Smooth muscle cell (in vitro differentiated cells): Measurements from ENCODE around the gene GRM3. TPM values are rescaled to one million over a fixed set of nuclear protein-coding genes. Genes with fewer than 3 reads are reported as not detected.

Source experiments
- DNase-seq: peaks from one replicate; lab custom pipeline; 2025; ENCODE audit not compliant: unreplicated experiment; lab: John Stamatoyannopoulos, UW
- H2AFZ ChIP-seq: fragments of 200-600 bp; sonication (generic); 2 replicates; pipeline ENCODE4 v1.6.0; 2016; ENCODE audit warnings: antibody characterized with exemption, low read depth, mild to moderate bottlenecking
- H3F3A ChIP-seq: fragments of 200-600 bp; sonication (generic); 2 replicates; pipeline ENCODE4 v1.6.0; 2017; ENCODE audit warnings: antibody characterized with exemption, low read depth
- H3K27ac ChIP-seq: fragments of 200-600 bp; sonication (generic); 2 replicates; pipeline ENCODE4 v1.5.1; 2016; ENCODE audit warnings: low read depth, mild to moderate bottlenecking
- H3K27me3 ChIP-seq: fragments of 200-600 bp; sonication (generic); 2 replicates; pipeline ENCODE4 v1.6.1; 2016; ENCODE audit warnings: low read depth, mild to moderate bottlenecking
- H3K36me3 ChIP-seq: fragments of 200-600 bp; sonication (generic); 2 replicates; pipeline ENCODE4 v1.5.1; 2016; ENCODE audit warnings: low read depth
- H3K4me1 ChIP-seq: fragments of 200-600 bp; sonication (generic); 2 replicates; pipeline ENCODE4 v1.5.1; 2016; ENCODE audit warnings: low read depth
- H3K4me2 ChIP-seq: fragments of 200-600 bp; sonication (generic); 2 replicates; pipeline ENCODE4 v1.6.0; 2016; ENCODE audit warnings: mild to moderate bottlenecking
- H3K4me3 ChIP-seq: fragments of 200-600 bp; sonication (generic); 2 replicates; pipeline ENCODE4 v1.5.1; 2016; ENCODE audit warnings: mild to moderate bottlenecking
- H3K79me2 ChIP-seq: fragments of 200-600 bp; sonication (generic); 2 replicates; pipeline ENCODE4 v1.6.0; 2016; ENCODE audit warnings: low read depth, mild to moderate bottlenecking
- H3K9ac ChIP-seq: fragments of 200-600 bp; sonication (generic); 2 replicates; pipeline ENCODE4 v1.6.0; 2016; ENCODE audit warnings: low read depth
- H3K9me3 ChIP-seq: fragments of 200-600 bp; sonication (generic); replicated peaks from 2 replicates; pipeline ENCODE4 v1.5.1; 2016; ENCODE audit warnings: low read depth
- H4K20me1 ChIP-seq: fragments of 200-600 bp; sonication (generic); 2 replicates; pipeline ENCODE4 v1.6.0; 2016; ENCODE audit warnings: low read depth
- WGBS: methylation state at CpG from one replicate; pipeline ENCODE4 v1.1.7; 2016; ENCODE audit warnings: low lambda C conversion rate; 5-methylcytosine and 5-hydroxymethylcytosine counted together
- polyA plus RNA-seq: library from polyadenylated mRNA; unstranded; fragments of >200 nt; fragmentation: Nextera tagmentation; extraction: Ambion mirVana; gene quantifications from 2 replicates; pipeline ENCODE4 v1.2.1, GENCODE V29; 2016
- total RNA-seq: library from RNA; depleted of rRNA; stranded (reverse); fragments of >200 nt; gene quantifications from 2 replicates; pipeline ENCODE4 v1.2.3, GENCODE V29; 2014
- TF ChIP-seq, protein P1 (sequence below): fragments of 200-600 bp; sonication (generic); IDR thresholded peaks from 2 replicates; pipeline ENCODE4 v1.5.1; 2017; ENCODE audit warnings: borderline replicate concordance, mild to moderate bottlenecking, antibody characterized with exemption; ENCODE audit not compliant: insufficient read depth, poor library complexity, severe bottlenecking

GRM3 gene
- total and polyA plus RNA-seq, 2 experiments from 2014 or later: 0.35 TPM; not detected in 1

DNA sequence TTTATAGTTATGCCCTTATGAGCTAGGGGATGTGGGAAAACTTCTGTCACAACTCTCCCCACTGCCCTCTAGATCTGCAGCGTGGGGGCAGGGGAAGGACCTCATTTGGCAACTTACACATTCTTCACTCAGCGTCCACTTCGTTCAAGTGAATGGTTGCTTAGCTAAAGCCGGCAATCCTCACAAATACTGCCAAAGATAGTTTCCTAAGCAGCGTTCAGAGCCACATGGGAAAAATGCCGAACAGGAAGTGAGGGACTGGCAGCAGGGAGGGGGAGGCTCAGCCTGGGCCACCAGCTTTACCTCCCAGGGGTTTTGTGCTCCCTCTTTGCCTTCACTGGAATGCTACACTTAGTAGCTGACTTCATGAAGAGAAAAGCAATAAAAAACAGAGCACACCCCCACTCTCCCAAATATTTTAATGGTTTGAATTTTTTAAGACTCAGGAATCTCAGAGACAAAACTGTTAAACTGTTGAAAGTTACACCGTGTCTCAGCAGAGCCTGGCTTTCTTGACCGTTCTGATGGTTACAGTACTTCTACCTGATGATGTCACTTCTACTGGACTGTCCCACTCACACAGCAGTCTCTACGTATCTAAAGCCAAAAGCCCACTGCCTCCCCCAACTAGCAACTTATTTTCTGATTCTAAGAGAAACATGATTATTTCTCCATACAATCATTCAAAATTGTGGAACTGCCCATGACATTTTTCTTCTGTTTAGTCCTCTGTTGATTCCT, 10.4 kb downstream of the GRM3 start:
- Histone ChIP-seq H3F3A (no peaks in the 10 kb centered on the region), H3K9ac (no peak overlapping the region), H3K36me3 (no peaks in the 10 kb centered on the region), H3K4me1 (no peaks in the 10 kb centered on the region), H3K4me2 (peak overlapping the region; percentile 11), H3K27ac (no peak overlapping the region), H3K79me2 (no peaks in the 10 kb centered on the region), H2AFZ (peak overlapping the region; percentile 31), H3K4me3 (no peak overlapping the region), H3K9me3 (no peaks in the 10 kb centered on the region), H4K20me1 (no peaks in the 10 kb centered on the region), H3K27me3 (peaks cover 7% of the 10 kb centered on the region)
- no peak for DNase-seq
- TF ChIP-seq, protein P1, sequence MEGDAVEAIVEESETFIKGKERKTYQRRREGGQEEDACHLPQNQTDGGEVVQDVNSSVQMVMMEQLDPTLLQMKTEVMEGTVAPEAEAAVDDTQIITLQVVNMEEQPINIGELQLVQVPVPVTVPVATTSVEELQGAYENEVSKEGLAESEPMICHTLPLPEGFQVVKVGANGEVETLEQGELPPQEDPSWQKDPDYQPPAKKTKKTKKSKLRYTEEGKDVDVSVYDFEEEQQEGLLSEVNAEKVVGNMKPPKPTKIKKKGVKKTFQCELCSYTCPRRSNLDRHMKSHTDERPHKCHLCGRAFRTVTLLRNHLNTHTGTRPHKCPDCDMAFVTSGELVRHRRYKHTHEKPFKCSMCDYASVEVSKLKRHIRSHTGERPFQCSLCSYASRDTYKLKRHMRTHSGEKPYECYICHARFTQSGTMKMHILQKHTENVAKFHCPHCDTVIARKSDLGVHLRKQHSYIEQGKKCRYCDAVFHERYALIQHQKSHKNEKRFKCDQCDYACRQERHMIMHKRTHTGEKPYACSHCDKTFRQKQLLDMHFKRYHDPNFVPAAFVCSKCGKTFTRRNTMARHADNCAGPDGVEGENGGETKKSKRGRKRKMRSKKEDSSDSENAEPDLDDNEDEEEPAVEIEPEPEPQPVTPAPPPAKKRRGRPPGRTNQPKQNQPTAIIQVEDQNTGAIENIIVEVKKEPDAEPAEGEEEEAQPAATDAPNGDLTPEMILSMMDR: no peak
- 58% methylated on average over 9 of the region's 9 CpGs for WGBS

DNA sequence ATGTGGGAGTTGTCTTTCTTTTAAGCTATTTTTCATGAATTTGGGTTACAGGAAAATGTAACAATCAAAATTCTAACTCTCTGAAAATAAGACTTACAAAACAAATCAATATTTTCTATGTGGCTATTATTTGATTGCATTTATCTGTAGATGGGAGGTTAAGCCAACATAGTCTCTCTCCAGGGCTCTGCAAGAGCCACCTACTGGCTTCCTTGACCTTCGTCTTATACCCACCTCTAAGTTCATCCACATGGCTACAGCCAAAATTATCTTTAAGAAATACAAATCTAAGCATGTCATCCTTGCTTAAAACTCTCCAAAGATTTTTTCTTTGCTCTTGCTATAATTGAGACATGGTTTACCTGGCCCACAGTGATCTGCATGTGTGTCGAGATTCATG, 14.2 kb downstream of the GRM3 start:
- H3K4me2 ChIP-seq: no peak overlapping the region
- no peak overlapping the region for H2AFZ ChIP-seq
- no peaks in the 10 kb centered on the region for H4K20me1 ChIP-seq
- no peak overlapping the region for H3K9ac ChIP-seq
- TF ChIP-seq, protein P1: no peak
- H3K36me3 ChIP-seq: no peaks in the 10 kb centered on the region
- H3K9me3 ChIP-seq: no peaks in the 10 kb centered on the region
- H3K27ac ChIP-seq: no peak overlapping the region
- H3K79me2 ChIP-seq: no peaks in the 10 kb centered on the region
- no peaks in the 10 kb centered on the region for H3F3A ChIP-seq
- peaks cover 3% of the 10 kb centered on the region for H3K27me3 ChIP-seq
- no peak for DNase-seq
- 84% methylated on average over 2 of the region's 2 CpGs for WGBS
- H3K4me1 ChIP-seq: no peaks in the 10 kb centered on the region
- H3K4me3 ChIP-seq: no peak overlapping the region

DNA sequence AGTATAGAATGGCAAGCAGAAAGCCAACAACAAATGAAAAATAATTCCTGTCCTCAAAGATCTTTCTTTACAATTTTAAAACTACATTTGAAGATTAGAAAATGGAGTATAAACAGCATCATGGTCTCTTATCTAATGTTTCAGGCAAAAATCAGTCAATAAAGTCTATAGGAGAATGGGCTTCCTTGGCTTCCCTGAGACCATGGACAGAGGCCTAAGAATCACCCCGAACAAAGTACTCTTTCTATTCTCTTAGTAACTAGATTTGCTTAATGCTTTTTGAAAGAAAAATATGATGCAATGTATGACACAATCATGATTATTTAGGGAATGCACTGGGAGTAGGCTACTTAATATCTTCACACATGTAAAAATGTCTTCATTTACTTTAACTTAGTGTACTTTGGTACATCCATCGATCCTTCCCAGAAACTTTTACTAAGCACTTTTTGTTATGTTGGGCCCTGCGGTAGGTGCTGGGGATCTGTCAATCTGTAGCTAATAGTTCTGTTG, 17.3 kb downstream of the GRM3 start:
- Histone ChIP-seq H3K36me3 (no peaks in the 10 kb centered on the region), H3K9ac (no peak overlapping the region), H3K9me3 (no peaks in the 10 kb centered on the region), H3K27me3 (peaks cover 3% of the 10 kb centered on the region), H3K4me2 (no peak overlapping the region), H3K4me3 (no peak overlapping the region), H2AFZ (no peak overlapping the region), H3F3A (no peaks in the 10 kb centered on the region), H3K79me2 (no peaks in the 10 kb centered on the region), H3K4me1 (no peaks in the 10 kb centered on the region), H3K27ac (no peak overlapping the region), H4K20me1 (no peaks in the 10 kb centered on the region)
- no peak for DNase-seq
- 87% methylated on average over 3 of the region's 3 CpGs for WGBS
- TF ChIP-seq, protein P1: no peak

DNA sequence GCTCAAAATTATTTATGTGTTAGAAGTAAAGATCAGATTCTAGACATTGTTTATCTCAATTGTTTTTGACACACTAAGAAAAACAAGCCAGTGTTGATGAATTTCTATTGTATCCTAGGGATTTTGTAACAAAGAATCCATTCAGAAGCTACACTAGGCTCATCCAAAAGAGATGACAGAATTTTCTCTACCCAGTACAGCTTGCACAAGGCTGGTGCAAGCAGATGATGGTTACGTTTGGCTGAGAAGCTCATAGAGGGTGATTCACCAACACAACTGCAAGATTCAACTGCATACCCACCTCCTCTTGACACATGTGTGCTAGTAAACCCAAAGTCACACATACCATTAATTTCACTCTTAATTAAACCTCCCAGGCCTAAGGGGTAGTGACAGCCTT, 20.8 kb downstream of the GRM3 start:
- Histone ChIP-seq H3K4me3 (no peak overlapping the region), H3K9ac (no peak overlapping the region), H3K4me2 (no peak overlapping the region), H3K27me3 (peaks cover 14% of the 10 kb centered on the region), H2AFZ (no peak overlapping the region), H3K36me3 (no peaks in the 10 kb centered on the region), H4K20me1 (no peaks in the 10 kb centered on the region), H3K27ac (no peak overlapping the region), H3K9me3 (no peaks in the 10 kb centered on the region), H3F3A (no peaks in the 10 kb centered on the region), H3K79me2 (no peaks in the 10 kb centered on the region), H3K4me1 (peaks cover 20% of the 10 kb centered on the region)
- TF ChIP-seq, protein P1: no peak
- WGBS: 79% methylated on average over 1 of the region's 1 CpG
- no peak for DNase-seq
